HEK293T (cell line): ENCODE measurements around the gene MUC20.
"Not testable (repeated sequence)": the region's sequence is repeated elsewhere in the genome, so short reads cannot be mapped to it uniquely, and the experiment has no call there.

Experiments
- CTCF ChIA-PET: fragments of 350-600 bp; formaldehyde crosslinking; extraction: SDS; loops from one replicate; lab custom pipeline; 2021; ENCODE audit warnings: antibody characterized with exemption, inconsistent platforms; lab: Yijun Ruan, JAX
- POLR2A ChIA-PET: fragments of 350-600 bp; formaldehyde crosslinking; extraction: SDS; loops from one replicate; lab custom pipeline; 2020; ENCODE audit warnings: antibody characterized with exemption, inconsistent platforms; lab: Yijun Ruan, JAX
- DNase-seq: peaks from one replicate; pipeline ENCODE4 v3.0.0; 2012; ENCODE audit warnings: mixed read lengths; ENCODE audit errors: extremely low spot score
- ARNT ChIP-seq: fragments of 450-650 bp; IDR thresholded peaks from 2 replicates; pipeline ENCODE4 v1.6.1; 2017; ENCODE audit warnings: mild to moderate bottlenecking
- BHLHE40 ChIP-seq: fragments of 450-650 bp; IDR thresholded peaks from 2 replicates; pipeline ENCODE4 v1.6.1; 2016; ENCODE audit warnings: mild to moderate bottlenecking, moderate library complexity, borderline replicate concordance
- CTBP1 ChIP-seq: fragments of 450-650 bp; IDR thresholded peaks from 2 replicates; pipeline ENCODE4 v1.6.1; 2016; ENCODE audit warnings: borderline replicate concordance
- ELF4 ChIP-seq: fragments of 450-650 bp; IDR thresholded peaks from 2 replicates; pipeline ENCODE4 v1.6.1; 2017; ENCODE audit warnings: antibody characterized with exemption
- FOXA1 ChIP-seq: fragments of 450-650 bp; IDR thresholded peaks from 2 replicates; pipeline ENCODE4 v1.6.1; 2016; ENCODE audit warnings: mild to moderate bottlenecking
- FOXK2 ChIP-seq: fragments of 450-650 bp; IDR thresholded peaks from 2 replicates; pipeline ENCODE4 v1.6.1; 2016; ENCODE audit warnings: mild to moderate bottlenecking
- FOXM1 ChIP-seq: fragments of 450-650 bp; IDR thresholded peaks from 2 replicates; pipeline ENCODE4 v1.6.1; 2017; ENCODE audit warnings: mild to moderate bottlenecking, borderline replicate concordance
- L3MBTL2 ChIP-seq: fragments of 450-650 bp; conservative IDR thresholded peaks from 2 replicates; pipeline ENCODE4 v1.6.1; 2016; ENCODE audit warnings: mild to moderate bottlenecking
- LEF1 ChIP-seq: fragments of 450-650 bp; IDR thresholded peaks from 2 replicates; pipeline ENCODE4 v1.6.1; 2017; ENCODE audit warnings: mild to moderate bottlenecking, borderline replicate concordance
- NFRKB ChIP-seq: fragments of 450-650 bp; IDR thresholded peaks from 2 replicates; pipeline ENCODE4 v1.6.1; 2016; ENCODE audit warnings: mild to moderate bottlenecking, moderate library complexity
- PKNOX1 ChIP-seq: fragments of 450-650 bp; IDR thresholded peaks from 2 replicates; pipeline ENCODE4 v1.6.1; 2016
- SP1 ChIP-seq: fragments of 450-650 bp; IDR thresholded peaks from 2 replicates; pipeline ENCODE4 v1.6.1; 2017
- SUZ12 ChIP-seq: fragments of 450-650 bp; IDR thresholded peaks from 2 replicates; pipeline ENCODE4 v1.6.1; 2016; ENCODE audit warnings: mild to moderate bottlenecking
- TARDBP ChIP-seq: fragments of 450-650 bp; IDR thresholded peaks from 2 replicates; pipeline ENCODE4 v1.6.1; 2016
- ZNF384 ChIP-seq: fragments of 450-650 bp; IDR thresholded peaks from 2 replicates; pipeline ENCODE4 v1.6.1; 2016

The MUC20 gene

GRCh38 chr3:195708061-195708460 is 12.7 kb upstream of the MUC20 start:
- TF ChIP-seq FOXA1, result no peak
- TF ChIP-seq NFRKB, result no peak
- TF ChIP-seq ZNF384, result no peak
- no peak for TF ChIP-seq PKNOX1
- TF ChIP-seq TARDBP, result no peak
- TF ChIP-seq SUZ12, result no peak
- no peak for TF ChIP-seq ARNT
- TF ChIP-seq FOXM1, result no peak
- DNase-seq, result no peak
- CTCF ChIA-PET, result no interaction called here
- POLR2A ChIA-PET, result no interaction called here

DNA sequence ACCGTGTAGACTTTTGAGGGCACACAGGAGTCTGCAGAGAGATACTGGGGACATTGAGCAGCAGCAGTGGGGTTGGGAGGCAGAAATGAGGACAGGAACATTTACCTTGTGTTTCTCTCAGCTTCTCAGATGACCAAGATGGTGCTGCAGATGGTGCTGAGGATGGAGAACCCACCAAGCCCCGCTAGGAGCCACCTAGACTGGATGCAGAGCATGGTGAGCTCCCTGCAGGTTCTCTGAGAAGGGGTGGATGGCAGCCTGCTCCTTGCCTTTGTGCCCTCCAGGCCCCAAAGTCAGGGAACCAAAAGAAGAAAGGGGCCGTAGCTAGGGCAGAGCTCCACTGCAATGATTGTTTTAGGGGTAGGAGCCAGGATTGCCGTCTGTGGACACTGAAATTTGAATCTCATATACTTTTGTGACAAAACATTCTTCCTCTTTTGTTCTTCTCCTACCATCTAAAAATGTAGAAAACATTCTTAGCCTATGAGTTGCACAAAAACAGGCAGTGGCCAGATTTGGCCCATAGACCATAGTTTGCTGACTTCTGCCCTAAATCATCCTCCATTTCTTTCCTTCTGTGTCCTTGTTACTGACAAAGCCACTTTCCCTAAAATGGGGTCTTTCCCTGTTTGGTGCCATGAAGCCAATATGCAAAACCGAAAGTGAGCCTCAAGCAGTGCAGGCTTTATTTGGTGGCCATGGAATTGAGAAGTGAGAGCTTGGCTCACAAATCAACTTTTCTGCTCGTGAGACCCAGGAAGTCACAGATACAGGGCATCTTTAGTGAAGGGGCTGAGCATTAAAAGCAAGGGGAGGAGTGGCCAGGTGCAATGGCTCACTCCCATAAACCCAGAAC is 11.9 kb upstream of the MUC20 start:
- ChIA-PET CTCF (no interaction called here), POLR2A (no interaction called here)
- no peak for TF ChIP-seq FOXK2
- no peak for DNase-seq

DNA sequence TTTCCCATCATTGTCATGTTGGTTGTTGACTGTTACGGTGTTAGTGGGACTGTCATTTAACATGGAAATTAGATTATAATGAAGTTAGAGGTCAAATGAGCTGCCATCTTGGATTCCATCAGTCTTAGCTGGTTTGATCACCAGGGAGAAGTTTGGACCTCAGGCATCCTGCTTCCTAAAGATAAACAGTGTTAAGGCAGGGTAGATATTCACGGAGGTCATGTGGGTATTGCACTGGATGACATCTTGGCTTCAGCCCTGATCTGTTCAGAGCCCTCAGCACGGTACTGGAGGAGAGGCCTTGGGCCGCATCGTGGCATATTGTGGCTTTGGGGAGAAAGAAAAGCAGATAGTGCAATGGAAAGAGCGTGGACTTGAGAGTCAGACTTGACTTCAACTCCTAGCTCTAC is 11.1 kb upstream of the MUC20 start:
- TF ChIP-seq CTBP1, result no peak
- TF ChIP-seq PKNOX1, result no peak
- TF ChIP-seq SP1, result no peak
- TF ChIP-seq ZNF384, result no peak
- no peak for TF ChIP-seq FOXA1
- TF ChIP-seq L3MBTL2, result no peak
- TF ChIP-seq ELF4, result no peak
- TF ChIP-seq SUZ12, result no peak
- CTCF ChIA-PET, result no interaction called here
- no peak for DNase-seq
- POLR2A ChIA-PET, result no interaction called here

DNA sequence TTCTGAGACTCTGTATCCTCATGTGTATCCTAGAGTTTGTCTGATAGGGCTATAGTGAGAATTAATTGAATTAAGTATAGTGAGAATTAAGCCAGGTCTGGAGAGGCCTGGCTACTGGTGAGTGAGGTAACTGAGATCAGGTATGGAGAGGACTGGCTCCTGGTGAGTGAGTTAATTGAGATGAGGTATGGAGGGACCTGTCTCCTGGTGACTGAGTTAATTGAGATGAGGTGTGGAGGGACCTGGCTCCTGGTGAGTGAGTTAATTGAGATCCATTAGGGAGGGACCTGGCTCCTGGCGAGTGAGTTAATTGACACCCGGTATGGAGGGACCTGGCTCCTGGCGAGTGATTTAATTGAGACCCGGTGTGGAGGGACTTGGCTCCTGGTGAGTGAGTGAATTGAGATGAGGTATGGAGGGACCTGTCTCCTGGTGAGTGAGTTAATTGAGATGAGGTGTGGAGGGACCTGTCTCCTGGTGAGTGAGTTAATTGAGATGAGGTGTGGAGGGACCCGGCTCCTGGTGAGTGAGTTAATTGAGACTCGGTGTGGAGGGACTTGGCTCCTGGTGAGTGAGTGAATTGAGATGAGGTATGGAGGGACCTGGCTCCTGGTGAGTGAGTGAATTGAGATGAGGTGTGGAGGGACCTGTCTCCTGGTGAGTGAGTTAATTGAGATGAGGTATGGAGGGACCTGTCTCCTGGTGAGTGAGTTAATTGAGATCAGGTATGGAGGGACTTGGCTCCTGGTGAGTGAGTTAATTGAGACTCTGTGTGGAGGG is 10.5 kb upstream of the MUC20 start:
- CTCF ChIA-PET, POLR2A ChIA-PET, DNase-seq: not testable (repeated sequence)

DNA sequence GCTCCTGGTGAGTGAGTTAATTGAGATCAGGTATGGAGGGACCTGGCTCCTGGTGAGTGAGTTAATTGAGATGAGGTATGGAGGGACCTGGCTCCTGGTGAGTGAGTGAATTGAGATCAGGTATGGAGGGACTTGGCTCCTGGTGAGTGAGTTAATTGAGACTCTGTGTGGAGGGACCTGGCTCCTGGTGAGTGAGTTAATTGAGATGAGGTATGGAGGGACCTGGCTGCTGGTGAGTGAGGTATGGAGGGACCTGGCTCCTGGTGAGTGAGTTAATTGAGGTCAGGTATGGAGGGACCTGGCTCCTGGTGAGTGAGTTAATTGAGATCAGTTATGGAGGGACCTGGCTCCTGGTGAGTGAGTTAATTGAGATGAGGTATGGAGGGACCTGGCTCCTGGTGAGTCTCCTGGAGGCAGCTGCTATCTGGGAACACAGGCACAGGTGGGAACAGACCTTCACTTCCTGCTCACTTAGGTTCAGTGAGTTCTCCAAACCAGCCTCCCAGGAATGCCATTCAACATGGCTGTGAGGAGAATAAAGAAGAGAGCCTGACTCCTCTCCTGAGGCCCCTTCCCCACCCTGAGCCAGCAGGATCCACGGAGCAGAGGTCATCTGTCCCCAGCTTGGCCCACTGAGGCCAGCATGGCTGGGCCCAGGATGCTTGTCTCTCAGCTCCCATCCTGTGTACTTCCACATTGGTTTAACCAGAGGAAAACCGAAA is 9.5 kb upstream of the MUC20 start:
- CTCF ChIA-PET, DNase-seq, POLR2A ChIA-PET: not testable (repeated sequence)

DNA sequence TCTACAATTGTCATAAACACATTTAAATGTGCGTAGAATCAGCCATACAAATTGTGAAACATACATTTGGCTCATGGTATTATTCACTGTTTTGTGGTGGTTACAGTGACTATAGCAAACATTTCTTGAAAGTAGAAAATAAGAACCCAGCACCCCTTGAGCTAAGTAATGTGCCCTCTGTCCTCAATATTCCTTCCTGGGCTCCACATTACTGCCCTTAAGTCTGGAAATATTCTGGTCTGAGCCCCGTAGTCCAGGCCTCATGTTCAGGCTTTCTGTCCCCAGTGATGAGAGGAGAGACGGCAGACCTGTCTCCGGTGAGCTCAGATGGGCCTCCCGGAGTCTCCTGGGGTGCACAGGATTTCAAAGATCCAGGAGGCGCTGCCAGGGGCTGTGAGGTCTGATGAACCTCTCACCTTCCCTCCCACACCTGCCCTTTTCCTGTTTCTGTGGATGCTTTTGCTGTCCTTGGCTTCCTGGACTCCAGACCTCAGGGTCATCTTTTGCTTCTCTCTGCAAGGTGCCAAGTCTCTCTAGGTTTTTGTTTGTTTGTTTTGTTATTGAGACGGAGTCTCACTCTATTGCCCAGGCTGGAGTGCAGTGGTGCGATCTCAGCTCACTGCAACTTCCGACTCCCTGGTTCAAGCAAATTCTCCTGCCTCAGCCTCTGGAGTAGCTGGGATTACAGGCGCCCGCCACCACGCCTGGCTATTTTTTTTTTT is 8.8 kb upstream of the MUC20 start:
- CTCF ChIA-PET, result no interaction called here
- no peak for TF ChIP-seq LEF1
- TF ChIP-seq ELF4, result no peak
- TF ChIP-seq PKNOX1, result no peak
- no peak for TF ChIP-seq BHLHE40
- TF ChIP-seq TARDBP, result no peak
- POLR2A ChIA-PET, result no interaction called here
- no peak for DNase-seq

- POLR2A ChIA-PET, DNase-seq, CTCF ChIA-PET: not testable (repeated sequence)
Measured at GRCh38 chr3:195712535-195712910, 8.3 kb upstream of the MUC20 start.

GRCh38 chr3:195713150-195713549 is 7.6 kb upstream of the MUC20 start:
- DNase-seq, result not testable (repeated sequence)

More at GRCh38 chr3:195713150-195713549, 7.6 kb upstream of the MUC20 start:
- POLR2A ChIA-PET, CTCF ChIA-PET: not testable (repeated sequence)
